Measurements from ENCODE around the gene MBD2.
A peak's percentile ranks its signal among the peaks of the same experiment; 100 is the strongest.
"Not testable (repeated sequence)": the region's sequence is repeated elsewhere in the genome, so short reads cannot be mapped to it uniquely, and the experiment has no call there.

The MBD2 gene

DNA sequence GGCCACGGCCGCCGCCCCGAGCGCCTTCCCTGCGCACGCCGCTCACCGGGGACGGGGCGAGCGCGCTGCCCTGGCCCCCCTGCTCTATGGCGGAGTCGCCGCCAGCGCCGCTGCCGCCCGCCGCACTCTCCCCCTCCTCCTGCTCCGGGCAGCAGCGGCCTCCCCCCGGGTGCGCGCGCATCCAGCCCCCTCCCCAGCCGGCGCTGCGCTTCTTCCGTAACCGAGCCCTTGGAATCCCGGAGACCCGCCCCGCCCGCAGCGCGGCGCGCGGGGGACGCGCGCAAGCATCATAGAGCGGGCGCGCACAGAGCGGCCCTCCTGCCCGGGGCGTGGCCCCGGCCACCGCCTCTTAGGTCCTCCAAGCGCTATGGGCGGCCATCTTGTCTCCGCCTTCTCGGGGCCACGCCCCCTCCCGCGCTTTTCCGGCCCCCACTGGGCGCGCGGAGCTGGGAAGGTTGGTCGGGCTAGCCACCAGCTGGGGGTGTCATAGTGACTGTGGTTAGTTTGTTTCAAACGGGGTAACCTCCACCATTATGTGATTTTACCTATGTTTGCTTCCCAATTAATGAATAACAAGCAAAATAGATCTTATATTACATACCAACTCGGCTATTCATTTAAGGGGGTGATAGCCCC, at the start of gene MBD2:
TSS of gene MBD2 (minus strand) at position 291 of the 636 bp plus-strand sequence. CDS start at position 181, 110 bp downstream.
- DNase-seq (ENCODE audit: insufficient read length, low spot score) (peak; percentile 67), FAIRE-seq (no peak)

DNA sequence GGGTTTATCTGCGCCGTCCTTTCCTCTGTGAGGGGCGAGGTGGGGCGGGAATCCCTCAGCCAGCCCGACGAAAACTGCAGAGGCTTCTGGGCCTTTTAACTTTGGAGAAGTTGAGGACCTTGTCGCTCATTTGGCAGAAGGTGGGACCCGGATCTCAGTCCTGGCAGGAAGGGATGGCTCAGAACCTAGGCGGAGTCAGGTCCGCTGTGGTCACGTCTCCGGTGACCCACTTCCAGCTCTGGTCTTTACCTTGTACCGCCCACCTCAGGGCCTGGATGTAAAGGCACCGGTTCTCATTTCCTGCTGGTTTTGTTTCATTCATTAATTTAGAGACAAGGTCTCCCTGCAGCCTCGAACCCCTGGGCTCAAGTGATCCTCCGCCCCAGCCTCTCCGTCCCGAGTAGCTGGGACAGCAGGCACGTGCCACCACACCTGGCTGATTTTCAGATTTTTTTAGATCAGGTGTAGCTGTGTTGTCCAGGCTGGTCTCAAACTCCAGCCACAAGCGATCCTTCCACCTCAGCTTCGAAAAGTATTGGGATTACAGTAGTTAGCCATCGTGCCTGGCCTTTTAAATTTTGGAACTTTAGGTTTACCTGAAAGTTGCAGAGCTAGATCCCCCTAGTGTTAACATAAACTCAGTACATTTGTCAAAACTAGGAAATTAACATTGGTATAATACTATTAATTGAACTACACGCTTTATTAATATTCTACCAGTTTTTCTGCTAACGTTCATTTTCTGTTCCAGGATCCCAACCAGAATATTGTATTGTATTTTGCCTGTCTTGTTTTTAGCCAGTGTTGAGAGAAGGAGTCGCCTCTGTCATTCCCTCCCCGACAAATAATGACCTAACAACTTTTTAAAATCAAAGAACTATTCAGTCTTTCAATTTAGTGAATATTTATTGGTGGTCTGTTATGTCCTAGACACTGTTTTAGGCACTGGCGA, 45.7 kb upstream of the MBD2 start:
- FAIRE-seq (no peak), DNase-seq (ENCODE audit: insufficient read length, low spot score) (peak; percentile 18)

GRCh38 chr18:54268751-54269150, 44.3 kb upstream of the MBD2 start:
- no peak for FAIRE-seq

GRCh38 chr18:54267701-54268100, 43.2 kb upstream of the MBD2 start:
- FAIRE-seq (no peak), DNase-seq (ENCODE audit: insufficient read length, low spot score) (no peak)

More at GRCh38 chr18:54268751-54269150, 44.3 kb upstream of the MBD2 start:
- DNase-seq (ENCODE audit: insufficient read length, low spot score) = no peak

DNA sequence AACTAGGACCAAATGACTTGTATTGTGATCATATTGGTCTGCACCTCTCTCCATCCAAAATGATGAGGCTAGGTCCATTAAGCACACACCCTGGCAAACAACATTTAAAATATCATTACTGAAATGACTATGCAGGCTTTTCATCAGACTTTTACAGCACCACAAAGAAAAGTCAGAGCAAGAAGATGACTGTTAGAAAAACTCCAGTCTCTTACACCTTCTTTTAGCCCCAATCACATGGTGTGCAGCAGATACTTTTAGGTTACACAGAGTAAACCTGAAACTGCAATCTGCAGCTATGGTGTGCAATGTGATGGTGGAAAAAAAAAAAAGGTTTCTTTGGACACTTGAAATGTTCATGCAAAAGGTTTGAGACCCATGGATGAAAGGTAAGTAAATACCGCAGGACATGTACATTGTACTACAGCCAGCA, 39.5 kb upstream of the MBD2 start:
- FAIRE-seq = no peak
- DNase-seq (ENCODE audit: insufficient read length, low spot score) = no peak

DNA sequence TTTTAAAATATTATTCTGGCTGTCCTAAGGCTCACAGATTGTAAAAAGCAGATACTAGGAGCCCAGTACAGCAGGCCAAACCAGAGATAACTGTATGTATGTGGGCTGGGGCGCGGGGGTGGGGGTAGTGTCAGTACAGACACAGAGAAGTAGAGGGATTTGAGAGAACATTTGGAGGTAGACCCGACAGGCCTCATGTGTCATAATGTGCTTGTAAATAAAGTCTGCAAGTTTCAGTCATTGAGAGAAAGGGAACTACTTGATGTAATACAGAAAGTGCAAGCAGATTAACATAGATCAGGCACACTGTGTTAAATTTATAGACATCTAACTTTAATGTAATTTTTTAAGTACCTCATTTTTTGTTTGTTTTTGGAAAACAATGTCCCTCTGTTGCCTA, 37.4 kb upstream of the MBD2 start:
- DNase-seq (ENCODE audit: insufficient read length, low spot score) (no peak), FAIRE-seq (no peak)

GRCh38 chr18:54260396-54261072, 36.1 kb upstream of the MBD2 start:
- FAIRE-seq (no peak), DNase-seq (ENCODE audit: insufficient read length, low spot score) (no peak)

GRCh38 chr18:54257818-54258217, 33.3 kb upstream of the MBD2 start:
- not testable (repeated sequence) for FAIRE-seq

DNA sequence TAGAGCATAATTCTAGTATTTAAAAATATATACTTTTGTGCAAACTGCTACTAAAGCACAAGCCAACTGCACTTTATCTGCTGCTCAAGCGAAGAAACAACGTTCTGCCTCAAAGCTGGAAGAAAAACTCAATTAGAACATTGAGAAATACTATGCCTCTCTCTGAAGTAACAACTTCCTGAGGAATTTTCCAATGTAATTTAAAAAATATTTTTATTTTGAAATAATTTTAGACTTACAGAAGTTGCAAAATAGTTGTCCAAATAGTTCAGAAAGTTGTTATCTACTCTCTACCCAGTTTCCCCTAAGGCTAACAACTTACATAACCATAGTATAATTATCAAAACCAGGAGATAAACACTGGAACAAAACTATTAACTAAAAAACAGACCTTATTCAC, 32.5 kb upstream of the MBD2 start:
- no peak for DNase-seq (ENCODE audit: insufficient read length, low spot score)
- no peak for FAIRE-seq

More at GRCh38 chr18:54257818-54258217, 33.3 kb upstream of the MBD2 start:
- not testable (repeated sequence) for DNase-seq (ENCODE audit: insufficient read length, low spot score)

GRCh38 chr18:54255141-54255540, 30.7 kb upstream of the MBD2 start:
- DNase-seq (ENCODE audit: insufficient read length, low spot score) (no peak), FAIRE-seq (no peak)

DNA sequence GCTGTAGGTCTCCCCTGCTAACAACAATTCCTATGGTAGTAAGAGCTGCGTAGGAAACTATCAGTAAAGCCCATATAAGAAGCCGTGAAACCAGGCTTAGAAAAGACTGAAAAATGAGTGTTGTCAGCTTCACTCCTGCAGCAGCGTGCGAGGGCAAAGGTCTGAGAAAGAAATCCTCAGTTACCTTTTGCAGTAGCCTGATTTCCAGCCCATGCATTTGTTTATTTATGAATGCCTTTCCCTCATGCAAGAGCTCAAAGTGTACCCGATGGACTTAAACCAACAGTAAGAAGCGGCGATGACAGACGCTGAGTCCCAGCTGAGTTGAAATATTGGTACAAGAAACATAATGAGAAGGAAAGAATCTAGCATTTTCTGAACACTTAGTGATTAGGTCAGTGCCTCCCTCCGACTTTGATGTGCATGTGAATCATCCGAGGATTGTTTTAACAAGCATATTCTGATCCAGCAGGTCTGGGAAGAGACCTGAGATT, 29.8 kb upstream of the MBD2 start:
- DNase-seq (ENCODE audit: insufficient read length, low spot score) = no peak

GRCh38 chr18:54251606-54252390, 27.3 kb upstream of the MBD2 start:
- FAIRE-seq = no peak
- DNase-seq (ENCODE audit: insufficient read length, low spot score) = no peak

More for the DNA sequence above, 29.8 kb upstream of the MBD2 start:
- no peak for FAIRE-seq

- DNase-seq (ENCODE audit: insufficient read length, low spot score) = no peak
- no peak for FAIRE-seq
Observed at GRCh38 chr18:54250846-54251261, 26.4 kb upstream of the MBD2 start.

DNA sequence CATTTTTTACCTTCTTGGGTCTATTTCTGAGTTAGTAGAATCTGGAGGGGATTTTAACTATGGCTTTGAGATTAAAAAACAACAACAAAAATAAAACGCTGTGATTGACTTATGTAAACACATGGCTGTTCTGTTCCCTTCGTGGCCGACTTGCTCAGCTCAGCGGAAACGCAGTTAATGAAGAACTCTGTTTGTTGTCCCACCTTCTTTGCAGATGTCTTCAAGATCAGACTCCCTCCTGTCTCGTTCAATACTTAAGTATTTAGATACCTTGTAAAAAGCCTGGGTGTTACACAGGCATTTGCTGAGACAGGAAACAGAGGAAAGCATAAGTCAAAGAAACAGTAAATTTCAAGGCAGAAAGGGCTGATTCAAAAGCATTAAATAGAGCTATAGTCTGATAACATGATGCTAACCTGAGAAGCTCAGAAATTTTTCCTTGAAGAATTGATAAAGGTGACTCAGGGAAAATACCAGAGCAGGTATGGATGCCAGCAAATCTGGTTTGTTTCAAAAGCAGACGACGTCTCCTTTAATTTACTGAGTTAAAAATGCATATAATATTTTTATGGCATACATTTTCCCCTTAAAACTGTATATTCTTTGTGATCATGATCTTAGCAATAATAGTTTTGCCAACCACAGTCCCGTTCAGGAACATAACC, 23.2 kb upstream of the MBD2 start:
- FAIRE-seq (no peak), DNase-seq (ENCODE audit: insufficient read length, low spot score) (no peak)

DNA sequence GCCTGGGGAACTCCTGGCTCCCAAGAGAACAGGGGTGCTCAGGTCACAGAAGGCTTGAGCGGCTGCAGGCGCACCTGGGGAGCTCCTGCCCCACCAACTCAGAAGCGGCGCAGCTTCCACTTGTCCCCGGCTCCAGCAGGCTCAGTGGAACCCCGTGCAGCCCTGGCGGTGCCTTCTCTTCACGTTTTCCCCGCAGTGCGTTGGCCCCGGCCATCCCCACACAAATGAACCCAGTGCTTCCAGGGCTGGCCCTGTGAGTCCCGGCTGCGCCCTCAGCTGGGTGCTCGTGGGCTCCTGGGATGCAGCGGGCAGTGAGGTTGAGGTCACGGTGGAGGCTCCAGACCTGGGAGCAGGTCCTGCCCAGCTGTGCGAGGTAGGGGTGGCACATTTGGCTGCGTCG, 17.9 kb upstream of the MBD2 start:
- no peak for FAIRE-seq

DNA sequence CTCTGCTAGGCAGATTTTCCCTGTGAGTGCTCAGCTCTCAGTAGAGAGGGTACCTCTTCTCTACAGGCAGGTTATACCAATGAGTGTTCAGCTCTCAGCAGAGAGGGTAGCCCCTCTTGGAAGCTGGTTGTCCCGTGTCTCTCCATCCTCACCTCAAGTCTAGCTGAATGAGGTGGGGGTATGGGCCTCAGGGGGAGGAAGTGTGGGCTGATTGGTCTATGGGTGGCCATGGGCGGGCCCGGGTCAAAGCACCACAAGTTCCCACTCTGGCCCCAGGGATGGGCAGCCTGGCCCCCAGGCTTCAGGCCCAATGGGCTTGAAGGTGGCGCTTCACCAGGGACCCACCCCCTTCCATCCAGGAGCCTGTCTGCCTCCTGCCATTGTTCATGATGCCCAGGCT, 17.0 kb upstream of the MBD2 start:
- no peak for DNase-seq (ENCODE audit: insufficient read length, low spot score)
- no peak for FAIRE-seq

More for the DNA sequence above, 17.9 kb upstream of the MBD2 start:
- no peak for DNase-seq (ENCODE audit: insufficient read length, low spot score)

DNA sequence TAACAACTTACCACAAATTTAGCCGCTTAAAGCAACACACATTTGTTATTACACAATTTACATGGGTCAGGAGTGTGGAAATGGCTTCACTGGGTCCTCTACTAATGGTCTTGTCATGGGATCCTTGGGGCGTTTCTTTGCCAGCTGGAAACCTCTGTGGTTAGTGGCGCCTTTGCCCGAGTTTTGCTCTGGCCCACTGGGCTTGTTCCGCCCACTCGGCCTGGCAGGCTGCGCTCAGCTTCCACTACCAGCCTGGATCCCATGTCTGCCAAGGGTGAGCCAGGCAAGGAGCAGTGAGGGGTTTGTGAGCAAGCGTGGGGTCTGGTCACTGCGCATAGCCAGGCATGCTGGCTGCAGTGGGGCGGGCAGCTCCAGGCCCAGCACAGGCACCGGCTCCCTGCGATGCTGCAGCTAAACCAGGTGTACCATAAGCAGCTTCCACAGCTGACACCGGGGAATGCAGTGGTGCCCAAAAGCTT, 16.2 kb upstream of the MBD2 start:
- FAIRE-seq = no peak

GRCh38 chr18:54239601-54240000, 15.1 kb upstream of the MBD2 start:
- no peak for FAIRE-seq
- no peak for DNase-seq (ENCODE audit: insufficient read length, low spot score)

More for the DNA sequence above, 16.2 kb upstream of the MBD2 start:
- no peak for DNase-seq (ENCODE audit: insufficient read length, low spot score)

- DNase-seq (ENCODE audit: insufficient read length, low spot score) = no peak
- FAIRE-seq = no peak
Observed at GRCh38 chr18:54239091-54239490, 14.6 kb upstream of the MBD2 start.
